HepG2 (cell line): ENCODE results near the gene SOX12. TPM values are rescaled to one million over a fixed set of nuclear protein-coding genes. Genes with fewer than 3 reads are reported as not detected.

ENCODE experiments used
- CHD2 ChIP-seq: IDR thresholded peaks from 2 replicates; pipeline ENCODE4 v1.6.1; 2011; ENCODE audit warnings: low read depth, low read length, improper control_type of control experiment
- FLYWCH1 ChIP-seq: sonication (generic); formaldehyde crosslinking; IDR thresholded peaks from 2 replicates; pipeline ENCODE4 v1.8.1; 2023; ENCODE audit warnings: mild to moderate bottlenecking, missing genetic modification reagents
- KAT2B ChIP-seq: fragments of 150-350 bp; IDR thresholded peaks from 2 replicates; pipeline ENCODE4 v1.6.1; 2014; ENCODE audit warnings: low read depth, low read length, borderline replicate concordance
- KLF15 ChIP-seq: sonication (generic); formaldehyde crosslinking; IDR thresholded peaks from 2 replicates; pipeline ENCODE4 v1.8.1; 2023; ENCODE audit warnings: borderline replicate concordance, mild to moderate bottlenecking, inconsistent platforms, missing genetic modification reagents, mixed read lengths
- LRRFIP1 ChIP-seq: sonication (generic); formaldehyde crosslinking; conservative IDR thresholded peaks from 2 replicates; pipeline ENCODE4 v1.4.0; 2020; ENCODE audit warnings: missing genetic modification reagents
- NFE2L2 ChIP-seq: fragments of 150-350 bp; IDR thresholded peaks from 2 replicates; pipeline ENCODE4 v1.6.1; 2014; ENCODE audit warnings: low read length
- NFYC ChIP-seq: IDR thresholded peaks from 2 replicates; pipeline ENCODE4 v1.6.1; 2016; ENCODE audit warnings: missing genetic modification reagents, missing compliant biosample characterization
- RFX5 ChIP-seq: IDR thresholded peaks from 2 replicates; pipeline ENCODE4 v1.6.1; 2011; ENCODE audit warnings: low read depth, low read length, improper control_type of control experiment
- RXRA ChIP-seq: sonication (generic); formaldehyde crosslinking; IDR thresholded peaks from 2 replicates; pipeline ENCODE4 v1.5.1; 2020; ENCODE audit warnings: missing genetic modification reagents
- TEAD3 ChIP-seq: optimal IDR thresholded peaks from 2 replicates; pipeline ENCODE3; 2016; ENCODE audit warnings: borderline replicate concordance
- U2AF2 ChIP-seq: fragments of 200-400 bp; formaldehyde crosslinking; IDR thresholded peaks from 2 replicates; pipeline ENCODE4 v1.6.1; 2017; ENCODE audit warnings: low read depth, mild to moderate bottlenecking, low read length
- ZBTB21 ChIP-seq: sonication (generic); formaldehyde crosslinking; IDR thresholded peaks from 2 replicates; pipeline ENCODE4 v1.4.0; 2020; ENCODE audit warnings: missing genetic modification reagents
- ZNF180 ChIP-seq: sonication (generic); formaldehyde crosslinking; IDR thresholded peaks from 2 replicates; pipeline ENCODE4 v1.4.0; 2020; ENCODE audit warnings: low read depth, missing genetic modification reagents, borderline replicate concordance
- ZNF329 ChIP-seq: sonication (generic); formaldehyde crosslinking; IDR thresholded peaks from 2 replicates; pipeline ENCODE4 v1.9.0; 2021; ENCODE audit warnings: low read depth, mild to moderate bottlenecking, missing genetic modification reagents
- ZNF343 ChIP-seq: sonication (generic); formaldehyde crosslinking; IDR thresholded peaks from 2 replicates; pipeline ENCODE4 v1.4.0; 2020; ENCODE audit warnings: mild to moderate bottlenecking, missing genetic modification reagents
- ZNF468 ChIP-seq: sonication (generic); formaldehyde crosslinking; IDR thresholded peaks from 2 replicates; pipeline ENCODE4 v1.8.0; 2022; ENCODE audit warnings: mild to moderate bottlenecking, moderate library complexity, missing genetic modification reagents
- ZNF547 ChIP-seq: sonication (generic); formaldehyde crosslinking; IDR thresholded peaks from 2 replicates; pipeline ENCODE4 v1.5.1; 2020; ENCODE audit warnings: mild to moderate bottlenecking, missing genetic modification reagents
- ZNF572 ChIP-seq: sonication (generic); formaldehyde crosslinking; IDR thresholded peaks from 2 replicates; pipeline ENCODE4 v1.5.1; 2020; ENCODE audit warnings: mild to moderate bottlenecking, missing genetic modification reagents
- ZNF605 ChIP-seq: sonication (generic); formaldehyde crosslinking; IDR thresholded peaks from 2 replicates; pipeline ENCODE4 v1.8.0; 2022; ENCODE audit warnings: mild to moderate bottlenecking, missing genetic modification reagents
- ZNF747 ChIP-seq: sonication (generic); formaldehyde crosslinking; IDR thresholded peaks from 2 replicates; pipeline ENCODE4 v1.8.1; 2023; ENCODE audit warnings: missing genetic modification reagents, mild to moderate bottlenecking, borderline replicate concordance
- ZNF780A ChIP-seq: sonication (generic); formaldehyde crosslinking; IDR thresholded peaks from 2 replicates; pipeline ENCODE4 v1.8.0; 2022; ENCODE audit warnings: mild to moderate bottlenecking, missing genetic modification reagents, moderate library complexity
- polyA plus RNA-seq, 8 experiments: library from polyadenylated mRNA; depleted of rRNA in 3 of 8; stranded (reverse) in 7 of 8; unstranded in 1 of 8; fragments of >200 nt; fragmentation: Illumina TruSeq in 4 of 8; extraction: Trizol in 4 of 8; gene quantifications; 2 replicates each; pipeline versions ENCODE4 v1.2.1 to v1.2.3, GENCODE V29; 2011 to 2016; ENCODE audit warnings: low read depth in 4 of 8, missing spikeins in 1 of 8, mixed read lengths in 1 of 8; ENCODE audit not compliant: insufficient read depth in 1 of 8
- total RNA-seq, 5 experiments: library from RNA; depleted of rRNA; stranded (reverse); fragments of >200 nt; fragmentation: Illumina TruSeq; extraction: Trizol; gene quantifications; 2 replicates each; pipeline ENCODE4 v1.2.3, GENCODE V29; 2016; ENCODE audit warnings: low read depth in 1 of 5
- TF ChIP-seq, protein P1 (sequence below): sonication (generic); formaldehyde crosslinking; IDR thresholded peaks from 2 replicates; pipeline ENCODE4 v1.4.0; 2020; ENCODE audit warnings: missing genetic modification reagents, borderline replicate concordance
- TF ChIP-seq, protein P2 (sequence below): sonication (generic); formaldehyde crosslinking; IDR thresholded peaks from 2 replicates; pipeline ENCODE4 v1.4.0; 2020; ENCODE audit warnings: missing genetic modification reagents, borderline replicate concordance
- TF ChIP-seq, protein P3 (sequence below): IDR thresholded peaks from 2 replicates; pipeline ENCODE4 v1.6.1; 2016; ENCODE audit warnings: mild to moderate bottlenecking
- TF ChIP-seq, protein P4 (sequence below): IDR thresholded peaks from 2 replicates; pipeline ENCODE4 v1.6.1; 2016; ENCODE audit warnings: mild to moderate bottlenecking, missing biosample characterization, missing genetic modification reagents

Gene SOX12
- total and polyA plus RNA-seq, 2 of the 13 experiments (the other 11 are each of a cell fraction or from before 2014, with no cell fraction given): 10.0 to 18.7 TPM

DNA sequence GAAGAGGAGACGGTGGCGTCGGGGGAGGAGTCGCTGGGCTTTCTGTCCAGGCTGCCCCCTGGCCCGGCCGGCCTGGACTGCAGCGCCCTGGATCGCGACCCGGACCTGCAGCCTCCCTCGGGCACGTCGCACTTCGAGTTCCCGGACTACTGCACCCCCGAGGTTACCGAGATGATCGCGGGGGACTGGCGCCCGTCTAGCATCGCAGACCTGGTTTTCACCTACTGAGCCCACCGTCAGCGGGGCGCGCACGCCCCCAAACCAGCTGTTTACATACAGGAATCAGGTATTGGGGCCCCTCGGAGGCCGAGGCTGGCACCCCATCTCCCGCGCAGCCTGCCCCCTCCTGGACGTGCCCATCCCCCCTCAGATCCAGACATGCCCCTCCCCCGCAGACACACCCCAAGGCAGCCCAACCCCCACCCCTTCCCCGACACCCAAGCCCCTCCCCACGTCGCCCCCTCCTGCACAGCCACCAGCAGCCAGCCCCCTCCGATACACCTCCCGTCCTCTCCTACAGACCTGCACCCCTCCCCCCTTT, 1.4 kb downstream of the SOX12 start (continued):
- TF ChIP-seq, protein P1, sequence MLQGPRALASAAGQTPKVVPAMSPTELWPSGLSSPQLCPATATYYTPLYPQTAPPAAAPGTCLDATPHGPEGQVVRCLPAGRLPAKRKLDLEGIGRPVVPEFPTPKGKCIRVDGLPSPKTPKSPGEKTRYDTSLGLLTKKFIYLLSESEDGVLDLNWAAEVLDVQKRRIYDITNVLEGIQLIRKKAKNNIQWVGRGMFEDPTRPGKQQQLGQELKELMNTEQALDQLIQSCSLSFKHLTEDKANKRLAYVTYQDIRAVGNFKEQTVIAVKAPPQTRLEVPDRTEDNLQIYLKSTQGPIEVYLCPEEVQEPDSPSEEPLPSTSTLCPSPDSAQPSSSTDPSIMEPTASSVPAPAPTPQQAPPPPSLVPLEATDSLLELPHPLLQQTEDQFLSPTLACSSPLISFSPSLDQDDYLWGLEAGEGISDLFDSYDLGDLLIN (CRISPR knock-in tag): no peak
- no peak for TF ChIP-seq KLF15
- TF ChIP-seq FLYWCH1 (CRISPR knock-in tag): no peak
- TF ChIP-seq ZBTB21: 0 out of 2 replicates have a peak, but pooled peaks have one; percentile 27
- TF ChIP-seq U2AF2: no peak
- TF ChIP-seq KAT2B: no peak
- peak; percentile 15; the same call in 1 of the 2 replicates for TF ChIP-seq ZNF547
- TF ChIP-seq CHD2: no peak
- TF ChIP-seq ZNF605: no peak
- TF ChIP-seq ZNF747 (CRISPR knock-in tag): no peak
- TF ChIP-seq ZNF329 (CRISPR knock-in tag): 0 out of 2 replicates have a peak, but pooled peaks have one; percentile 45
- 0 out of 2 replicates have a peak, but pooled peaks have one; percentile 41 for TF ChIP-seq ZNF343
- TF ChIP-seq TEAD3 (CRISPR knock-in tag): peak; percentile 62
- no peak for TF ChIP-seq NFYC
- TF ChIP-seq RXRA (CRISPR knock-in tag): peak; percentile 54; the same call in 1 of the 2 replicates
- TF ChIP-seq ZNF572 (CRISPR knock-in tag): no peak
- TF ChIP-seq, protein P2, sequence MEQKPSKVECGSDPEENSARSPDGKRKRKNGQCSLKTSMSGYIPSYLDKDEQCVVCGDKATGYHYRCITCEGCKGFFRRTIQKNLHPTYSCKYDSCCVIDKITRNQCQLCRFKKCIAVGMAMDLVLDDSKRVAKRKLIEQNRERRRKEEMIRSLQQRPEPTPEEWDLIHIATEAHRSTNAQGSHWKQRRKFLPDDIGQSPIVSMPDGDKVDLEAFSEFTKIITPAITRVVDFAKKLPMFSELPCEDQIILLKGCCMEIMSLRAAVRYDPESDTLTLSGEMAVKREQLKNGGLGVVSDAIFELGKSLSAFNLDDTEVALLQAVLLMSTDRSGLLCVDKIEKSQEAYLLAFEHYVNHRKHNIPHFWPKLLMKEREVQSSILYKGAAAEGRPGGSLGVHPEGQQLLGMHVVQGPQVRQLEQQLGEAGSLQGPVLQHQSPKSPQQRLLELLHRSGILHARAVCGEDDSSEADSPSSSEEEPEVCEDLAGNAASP (CRISPR knock-in tag): peak; percentile 74
- TF ChIP-seq LRRFIP1 (CRISPR knock-in tag): no peak
- no peak for TF ChIP-seq ZNF468 (CRISPR knock-in tag)
- TF ChIP-seq, protein P3, sequence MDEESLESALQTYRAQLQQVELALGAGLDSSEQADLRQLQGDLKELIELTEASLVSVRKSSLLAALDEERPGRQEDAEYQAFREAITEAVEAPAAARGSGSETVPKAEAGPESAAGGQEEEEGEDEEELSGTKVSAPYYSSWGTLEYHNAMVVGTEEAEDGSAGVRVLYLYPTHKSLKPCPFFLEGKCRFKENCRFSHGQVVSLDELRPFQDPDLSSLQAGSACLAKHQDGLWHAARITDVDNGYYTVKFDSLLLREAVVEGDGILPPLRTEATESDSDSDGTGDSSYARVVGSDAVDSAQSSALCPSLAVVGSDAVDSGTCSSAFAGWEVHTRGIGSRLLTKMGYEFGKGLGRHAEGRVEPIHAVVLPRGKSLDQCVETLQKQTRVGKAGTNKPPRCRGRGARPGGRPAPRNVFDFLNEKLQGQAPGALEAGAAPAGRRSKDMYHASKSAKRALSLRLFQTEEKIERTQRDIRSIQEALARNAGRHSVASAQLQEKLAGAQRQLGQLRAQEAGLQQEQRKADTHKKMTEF (CRISPR knock-in tag): 0 out of 2 replicates have a peak, but pooled peaks have one; percentile 35
- no peak; the same call in 1 of the 2 replicates for TF ChIP-seq RFX5
- TF ChIP-seq NFE2L2: no peak
- 0 out of 2 replicates have a peak, but pooled peaks have one; percentile 48 for TF ChIP-seq ZNF780A (CRISPR knock-in tag)
- TF ChIP-seq, protein P4, sequence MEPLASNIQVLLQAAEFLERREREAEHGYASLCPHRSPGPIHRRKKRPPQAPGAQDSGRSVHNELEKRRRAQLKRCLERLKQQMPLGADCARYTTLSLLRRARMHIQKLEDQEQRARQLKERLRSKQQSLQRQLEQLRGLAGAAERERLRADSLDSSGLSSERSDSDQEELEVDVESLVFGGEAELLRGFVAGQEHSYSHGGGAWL (CRISPR knock-in tag): peak; percentile 41; the same call in 1 of the 2 replicates
- TF ChIP-seq ZNF180: no peak
